B cell (primary cell): ENCODE measurements around the gene PARP12. TPM values are rescaled to one million over a fixed set of nuclear protein-coding genes. Genes with fewer than 3 reads are reported as not detected.

ENCODE experiments used
- ATAC-seq: fragments of 200-7000 bp; cut with Tn5 transposase; one replicate; pipeline ENCODE4 v1.10.0; 2021; ENCODE audit warnings: low read depth, mild to moderate bottlenecking, moderate number of reproducible peaks, moderate library complexity
- CTCF ChIA-PET: fragments of 350-600 bp; sonication (Branson Sonifier 250); formaldehyde crosslinking; loops from one replicate; lab custom pipeline; 2021; ENCODE audit warnings: antibody characterized with exemption, inconsistent platforms; lab: Charles Lee
- POLR2A ChIA-PET: fragments of 350-600 bp; sonication (Branson Sonifier 250); formaldehyde crosslinking; loops from one replicate; lab custom pipeline; 2021; ENCODE audit warnings: antibody characterized with exemption; lab: Charles Lee
- DNase-seq: peaks from one replicate; pipeline ENCODE4 v3.0.0; 2013
- H2AFZ ChIP-seq: 2 replicates; pipeline ENCODE4 v1.6.1; 2012; ENCODE audit warnings: mild to moderate bottlenecking, low read depth, low read length; ENCODE audit not compliant: insufficient read depth, poor library complexity, severe bottlenecking
- H3K27ac ChIP-seq, 2 donors: 1 replicate in 1 of 2; 2 replicates in 1 of 2; pipeline ENCODE4 v1.5.1; 2012 to 2013; ENCODE audit warnings: low read length in 2 of 2, mild to moderate bottlenecking in 2 of 2, moderate library complexity in 1 of 2
- H3K27me3 ChIP-seq, 4 experiments: fragments of 200-600 bp in 1 of 4; sonication (generic) in 1 of 4; replicated peaks in 1 of 4; 1 replicate in 2 of 4; 2 replicates in 2 of 4; pipeline versions ENCODE4 v1.6.1 to v1.7.0; 2013 to 2016; ENCODE audit warnings: low read length in 3 of 4, mild to moderate bottlenecking in 2 of 4, mixed read lengths in 1 of 4, moderate library complexity in 1 of 4; ENCODE audit not compliant: insufficient read depth in 4 of 4, control insufficient read depth in 3 of 4; ENCODE audit errors: control extremely low read depth in 1 of 4
- H3K36me3 ChIP-seq, 2 experiments: replicated peaks in 1 of 2; 1 replicate in 1 of 2; 2 replicates in 1 of 2; pipeline versions ENCODE4 v1.6.1 to v1.7.1; 2013; ENCODE audit warnings: low read length in 1 of 2; ENCODE audit not compliant: insufficient read depth in 2 of 2, control insufficient read depth in 1 of 2; ENCODE audit errors: control extremely low read depth in 1 of 2, extremely low read depth in 1 of 2
- H3K4me1 ChIP-seq, 2 donors: fragments of 200-600 bp in 1 of 2; sonication (generic) in 1 of 2; 1 replicate in 1 of 2; 2 replicates in 1 of 2; pipeline versions ENCODE4 v1.5.1 to v1.6.1; 2013 to 2017; ENCODE audit warnings: low read length in 2 of 2; ENCODE audit not compliant: control insufficient read depth in 2 of 2, insufficient read depth in 2 of 2
- H3K4me2 ChIP-seq: replicated peaks from 2 replicates; pipeline ENCODE3; 2012; ENCODE audit warnings: mild to moderate bottlenecking, low read depth, low read length; ENCODE audit not compliant: poor library complexity, severe bottlenecking
- H3K4me3 ChIP-seq, 5 experiments: fragments of 200-600 bp in 1 of 5; sonication (generic) in 1 of 5; 1 replicate in 3 of 5; 2 replicates in 2 of 5; pipeline versions ENCODE4 v1.5.1 to v1.7.0; 2011 to 2016; ENCODE audit warnings: low read length in 4 of 5, mild to moderate bottlenecking in 4 of 5, low read depth in 2 of 5, control low read depth in 1 of 5, moderate library complexity in 1 of 5; ENCODE audit not compliant: insufficient read depth in 1 of 5; ENCODE audit errors: control extremely low read depth in 1 of 5, extremely low read depth in 1 of 5
- H3K79me2 ChIP-seq: fragments of 200-600 bp; sonication (generic); one replicate; pipeline ENCODE4 v1.6.0; 2016; ENCODE audit warnings: low read length; ENCODE audit not compliant: control insufficient read depth, insufficient read depth
- H3K9ac ChIP-seq: fragments of 200-600 bp; sonication (generic); 2 replicates; pipeline ENCODE4 v1.6.1; 2017; ENCODE audit warnings: mild to moderate bottlenecking, low read length, moderate library complexity
- H3K9me3 ChIP-seq, 3 donors: one replicate each; pipeline versions ENCODE4 v1.6.1 to v1.7.1; 2013; ENCODE audit warnings: low read length in 2 of 3; ENCODE audit not compliant: control insufficient read depth in 2 of 3, insufficient read depth in 1 of 3; ENCODE audit errors: control extremely low read depth in 1 of 3
- H4K20me1 ChIP-seq: 2 replicates; pipeline ENCODE4 v1.6.0; 2012; ENCODE audit warnings: mild to moderate bottlenecking, low read length; ENCODE audit not compliant: insufficient read depth, control insufficient read depth, poor library complexity, severe bottlenecking
- H3K27ac Mint-ChIP-seq: one replicate; pipeline ENCODE4 v1.8.0; 2021; ENCODE audit warnings: mixed read lengths
- H3K27me3 Mint-ChIP-seq: one replicate; pipeline ENCODE4 v1.8.0; 2021; ENCODE audit warnings: mixed read lengths
- H3K4me1 Mint-ChIP-seq: one replicate; pipeline ENCODE4 v1.8.0; 2021; ENCODE audit warnings: mixed read lengths
- H3K4me3 Mint-ChIP-seq: one replicate; pipeline ENCODE4 v1.8.0; 2021; ENCODE audit warnings: mixed read lengths
- H3K9me3 Mint-ChIP-seq: one replicate; pipeline ENCODE4 v1.8.0; 2022; ENCODE audit warnings: mixed read lengths; ENCODE audit not compliant: insufficient read depth
- CTCF ChIP-seq: fragments of 200-600 bp; IDR thresholded peaks from one replicate; pipeline ENCODE4 v1.8.0; 2022; ENCODE audit warnings: antibody characterized with exemption, mild to moderate bottlenecking
- EZH2 ChIP-seq: IDR thresholded peaks from 2 replicates; pipeline ENCODE4 v1.6.1; 2012; ENCODE audit warnings: borderline replicate concordance, low read depth, mild to moderate bottlenecking, moderate library complexity, low read length; ENCODE audit not compliant: insufficient read depth, poor library complexity, severe bottlenecking
- WGBS: methylation state at CpG from one replicate; pipeline ENCODE4 v1.1.5; 2013; ENCODE audit warnings: missing lambda C conversion rate; ENCODE audit not compliant: insufficient coverage; 5-methylcytosine and 5-hydroxymethylcytosine counted together
- intact Hi-C: fragments of 100-400 bp; cut with micrococcal nuclease; formaldehyde crosslinking; loops from one replicate; pipeline ENCODE4 v1.10.0; 2022
- polyA plus RNA-seq: library from polyadenylated mRNA; depleted of rRNA; stranded (reverse); fragments of >200 nt; gene quantifications from 2 replicates; pipeline ENCODE4 v1.2.3, GENCODE V29; 2012
- total RNA-seq, 2 donors: library from RNA; stranded (reverse); fragments of 120-200 nt in 1 of 2; gene quantifications; 1 replicate in 1 of 2; 2 replicates in 1 of 2; pipeline versions ENCODE4 v1.2.3 to v1.2.4, GENCODE V29; 2013 to 2022

Gene PARP12
- total and polyA plus RNA-seq, 2 donors (not counting 1 experiment from before 2014, with no cell fraction given), result 170 to 177 TPM

GRCh38 chr7:140028311-140028710 is 34.4 kb downstream of the PARP12 start:
- Histone ChIP-seq H4K20me1 (peaks cover 9% of the 10 kb centered on the region), H3K9ac (no peak overlapping the region), H3K4me2 (no peak overlapping the region), H3K36me3 (peaks cover 0 to 65% of the 10 kb centered on the region in 2 experiments), H3K79me2 (no peaks in the 10 kb centered on the region), H3K4me3 (no peak overlapping the region), H3K4me1 (peaks cover 0 to 3% of the 10 kb centered on the region in 2 donors), H3K27me3 (no peaks in the 10 kb centered on the region), H3K9me3 (no peaks in the 10 kb centered on the region), H2AFZ (no peak overlapping the region), H3K27ac (no peak overlapping the region)
- Mint-ChIP-seq H3K27ac (no peak overlapping the region), H3K4me1 (peaks cover 7% of the 10 kb centered on the region), H3K4me3 (no peak overlapping the region), H3K27me3 (no peaks in the 10 kb centered on the region), H3K9me3 (no peaks in the 10 kb centered on the region)
- ChIA-PET POLR2A (no interaction called here), CTCF (no interaction called here)
- ATAC-seq (no peak), DNase-seq (no peak)
- intact Hi-C loops, result no loop called here
- TF ChIP-seq CTCF (no peak), EZH2 (no peak)
- 100% methylated on average over 2 of the region's 4 CpGs for WGBS

- Histone ChIP-seq H2AFZ (no peak overlapping the region), H3K9me3 (no peaks in the 10 kb centered on the region), H3K4me2 (no peak overlapping the region), H4K20me1 (peaks cover 9% of the 10 kb centered on the region), H3K4me3 (no peak overlapping the region), H3K79me2 (no peaks in the 10 kb centered on the region), H3K9ac (no peak overlapping the region), H3K27me3 (no peaks in the 10 kb centered on the region), H3K27ac (no peak overlapping the region), H3K4me1 (peaks cover 0 to 1% of the 10 kb centered on the region in 2 donors), H3K36me3 (peaks cover 0 to 65% of the 10 kb centered on the region in 2 experiments)
- Mint-ChIP-seq H3K27me3 (no peaks in the 10 kb centered on the region), H3K27ac (no peak overlapping the region), H3K4me1 (peaks cover 4% of the 10 kb centered on the region), H3K4me3 (no peak overlapping the region), H3K9me3 (no peaks in the 10 kb centered on the region)
- CTCF ChIA-PET, result no interaction called here
- no peak for TF ChIP-seq CTCF
- no peak for TF ChIP-seq EZH2
- intact Hi-C loops, result no loop called here
- WGBS, result 97% methylated on average over 6 of the region's 9 CpGs
- no peak for DNase-seq
- POLR2A ChIA-PET, result no interaction called here
- ATAC-seq, result no peak
Observed at GRCh38 chr7:140027858-140028257, 34.9 kb downstream of the PARP12 start.
